Esophagus (tissue), 2 donors: ENCODE data around the gene TNIP1. TPM values are rescaled to one million over a fixed set of nuclear protein-coding genes. Genes with fewer than 3 reads are reported as not detected.
A peak's percentile ranks its signal among the peaks of the same experiment; 100 is the strongest.

Source experiments
- H3K27ac ChIP-seq, 2 donors: one replicate each; pipeline ENCODE4 v1.5.1; 2013; ENCODE audit warnings: low read depth in 2 of 2, mild to moderate bottlenecking in 2 of 2, inconsistent platforms in 1 of 2, low read length in 1 of 2, moderate library complexity in 1 of 2
- H3K27me3 ChIP-seq, 2 donors: one replicate each; pipeline ENCODE4 v1.6.1; 2013; ENCODE audit warnings: low read length in 2 of 2, control low read depth in 1 of 2, mild to moderate bottlenecking in 1 of 2; ENCODE audit not compliant: insufficient read depth in 2 of 2, control insufficient read depth in 1 of 2
- H3K36me3 ChIP-seq, 2 donors: one replicate each; pipeline ENCODE4 v1.6.1; 2013; ENCODE audit warnings: low read length in 1 of 2; ENCODE audit not compliant: control insufficient read depth in 2 of 2, insufficient read depth in 2 of 2
- H3K4me1 ChIP-seq, 2 donors: one replicate each; pipeline ENCODE4 v1.6.1; 2013; ENCODE audit warnings: low read length in 1 of 2; ENCODE audit not compliant: control insufficient read depth in 2 of 2, insufficient read depth in 2 of 2
- H3K4me3 ChIP-seq, 2 donors: one replicate each; pipeline ENCODE4 v1.5.1; 2013; ENCODE audit warnings: low read length in 2 of 2, mild to moderate bottlenecking in 2 of 2, low read depth in 1 of 2, moderate library complexity in 1 of 2
- H3K9me3 ChIP-seq, 2 donors: one replicate each; pipeline ENCODE4 v1.6.1; 2013; ENCODE audit warnings: mild to moderate bottlenecking in 2 of 2, low read depth in 1 of 2, low read length in 1 of 2, moderate library complexity in 1 of 2; ENCODE audit not compliant: control insufficient read depth in 2 of 2, insufficient read depth in 1 of 2
- WGBS, 2 donors: extraction: QIAGEN DNeasy Blood & Tissue Kit; methylation state at CpG; one replicate each; pipeline ENCODE4 v1.1.7; 2013; 5-methylcytosine and 5-hydroxymethylcytosine counted together
- polyA plus RNA-seq, 2 donors: library from polyadenylated mRNA; stranded (reverse); fragments of 200-250 nt; gene quantifications; one replicate each; pipeline ENCODE4 v1.2.3, GENCODE V29; 2013
- donor health status: healthy with polysubstance abuse.
- donor health status: Bipolar disorder and iron deficiency.

The TNIP1 gene
- polyA plus RNA-seq, 2 donors = 68.3 to 140 TPM

GRCh38 chr5:151015974-151016587 lies 64.8 kb downstream of the TNIP1 start:
- Histone ChIP-seq H3K4me3 (no peak overlapping the region), H3K27ac (no peak overlapping the region), H3K36me3 (no peaks in the 10 kb centered on the region), H3K4me1 (peaks cover 0 to 7% of the 10 kb centered on the region in 2 donors), H3K27me3 (no peaks in the 10 kb centered on the region), H3K9me3 (no peaks in the 10 kb centered on the region)
- 92% methylated on average over 7 of the region's 7 CpGs for WGBS, 2 donors

DNA sequence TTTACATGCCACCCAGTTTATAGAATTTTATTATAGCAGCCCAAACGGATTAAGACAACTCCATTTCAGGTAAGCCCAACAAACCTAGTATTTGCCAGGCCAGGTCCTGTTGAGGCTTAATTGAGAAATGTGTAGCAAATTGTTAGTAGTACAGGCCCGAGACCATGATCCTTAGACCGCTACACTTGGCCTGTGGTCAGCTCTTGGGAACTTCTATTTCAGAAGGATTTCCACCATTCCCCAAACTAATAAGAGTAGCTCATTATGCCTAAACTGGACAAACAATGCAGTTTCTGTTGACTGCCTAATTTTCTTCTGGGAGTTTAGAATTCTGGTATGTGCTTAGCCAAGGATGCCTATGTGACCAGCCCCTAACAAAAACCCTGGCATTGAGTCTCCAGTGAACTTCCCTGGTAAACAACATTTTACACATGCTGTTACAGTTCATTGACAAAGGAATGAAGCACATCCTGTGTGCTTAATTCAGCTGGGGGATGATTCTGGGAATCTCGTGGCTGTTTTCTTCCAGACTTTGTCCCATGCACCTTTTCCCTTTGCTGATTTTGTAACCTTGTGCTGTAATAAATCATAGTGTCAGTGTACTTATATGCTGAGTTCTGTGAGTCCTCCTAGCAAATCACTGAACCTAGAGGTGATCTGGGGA lies 66.0 kb downstream of the TNIP1 start:
- 74 to 75% methylated on average over 4 of the region's 4 CpGs for WGBS, 2 donors
- Histone ChIP-seq H3K27ac (no peak overlapping the region), H3K9me3 (no peaks in the 10 kb centered on the region), H3K4me1 (peaks cover 0 to 2% of the 10 kb centered on the region in 2 donors), H3K4me3 (no peak overlapping the region), H3K27me3 (no peaks in the 10 kb centered on the region), H3K36me3 (no peaks in the 10 kb centered on the region)

GRCh38 chr5:151012862-151013261 lies 68.0 kb downstream of the TNIP1 start:
- H3K9me3 ChIP-seq = no peaks in the 10 kb centered on the region
- peaks cover 0 to 2% of the 10 kb centered on the region in 2 donors for H3K4me1 ChIP-seq
- no peak overlapping the region for H3K4me3 ChIP-seq
- 81 to 83% methylated on average over 6 of the region's 6 CpGs for WGBS, 2 donors
- no peaks in the 10 kb centered on the region for H3K27me3 ChIP-seq
- no peaks in the 10 kb centered on the region for H3K36me3 ChIP-seq
- no peak overlapping the region for H3K27ac ChIP-seq

DNA sequence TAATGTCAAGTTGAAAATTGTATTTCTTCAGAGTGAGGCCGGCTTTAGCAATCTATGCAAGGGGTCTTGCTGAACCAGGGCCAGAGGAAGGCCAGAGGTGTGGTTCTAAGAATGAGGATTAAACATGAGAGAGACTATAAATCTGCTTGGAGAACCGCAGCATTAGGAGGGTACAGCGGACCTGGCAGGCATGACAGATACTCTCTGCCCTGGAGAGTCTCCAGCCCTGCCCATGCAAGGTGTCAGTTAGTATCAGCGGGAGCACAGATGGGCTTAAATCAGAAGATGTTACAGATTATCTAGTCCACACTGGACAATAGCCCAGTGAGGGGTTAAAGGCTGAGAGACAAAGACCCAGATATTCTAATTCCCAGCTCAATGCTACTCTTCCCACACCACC lies 71.9 kb downstream of the TNIP1 start:
- Histone ChIP-seq H3K4me1 (no peaks in the 10 kb centered on the region), H3K27ac (no peak overlapping the region)
- 92 to 95% methylated on average over 4 of the region's 4 CpGs for WGBS, 2 donors

DNA sequence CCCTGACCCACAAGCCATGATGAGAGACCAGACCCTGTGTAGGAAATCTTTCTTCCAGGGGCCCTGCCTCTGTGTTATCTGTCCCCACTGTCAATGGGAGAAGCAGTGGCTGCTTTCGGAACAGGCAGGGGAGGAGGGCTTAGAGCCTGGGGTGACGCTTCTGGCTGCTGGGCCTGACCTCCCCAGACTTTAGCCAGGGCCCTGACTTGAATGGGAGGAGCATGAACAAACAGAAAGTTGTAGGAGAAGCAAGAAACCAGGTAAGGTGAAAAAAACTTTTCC lies 72.7 kb downstream of the TNIP1 start:
- Histone ChIP-seq H3K27me3 (no peaks in the 10 kb centered on the region), H3K4me1 (no peaks in the 10 kb centered on the region), H3K9me3 (no peaks in the 10 kb centered on the region), H3K4me3 (no peak overlapping the region), H3K27ac (peak overlapping the region; percentile 24 to 49), H3K36me3 (no peaks in the 10 kb centered on the region)
- WGBS, 2 donors = 52 to 66% methylated on average over 2 of the region's 2 CpGs

More for the DNA sequence above, 71.9 kb downstream of the TNIP1 start:
- H3K4me3 ChIP-seq = no peak overlapping the region
- no peaks in the 10 kb centered on the region for H3K9me3 ChIP-seq
- no peaks in the 10 kb centered on the region for H3K36me3 ChIP-seq
- H3K27me3 ChIP-seq = no peaks in the 10 kb centered on the region

GRCh38 chr5:151007430-151008209 lies 73.2 kb downstream of the TNIP1 start:
- H3K36me3 ChIP-seq = no peaks in the 10 kb centered on the region
- H3K4me1 ChIP-seq = no peaks in the 10 kb centered on the region
- H3K9me3 ChIP-seq = no peaks in the 10 kb centered on the region
- no peak overlapping the region for H3K4me3 ChIP-seq
- peak overlapping the region; percentile 44 to 49 for H3K27ac ChIP-seq
- 64 to 71% methylated on average over 7 of the region's 7 CpGs for WGBS, 2 donors
- no peaks in the 10 kb centered on the region for H3K27me3 ChIP-seq

GRCh38 chr5:151006704-151007334 lies 74.0 kb downstream of the TNIP1 start:
- H3K4me1 ChIP-seq = no peaks in the 10 kb centered on the region
- H3K27ac ChIP-seq = peak overlapping the region; percentile 53 to 78
- H3K27me3 ChIP-seq = no peaks in the 10 kb centered on the region
- no peaks in the 10 kb centered on the region for H3K9me3 ChIP-seq
- no peaks in the 10 kb centered on the region for H3K36me3 ChIP-seq
- WGBS, 2 donors = 56 to 80% methylated on average over 5 of the region's 5 CpGs
- H3K4me3 ChIP-seq = no peak overlapping the region

DNA sequence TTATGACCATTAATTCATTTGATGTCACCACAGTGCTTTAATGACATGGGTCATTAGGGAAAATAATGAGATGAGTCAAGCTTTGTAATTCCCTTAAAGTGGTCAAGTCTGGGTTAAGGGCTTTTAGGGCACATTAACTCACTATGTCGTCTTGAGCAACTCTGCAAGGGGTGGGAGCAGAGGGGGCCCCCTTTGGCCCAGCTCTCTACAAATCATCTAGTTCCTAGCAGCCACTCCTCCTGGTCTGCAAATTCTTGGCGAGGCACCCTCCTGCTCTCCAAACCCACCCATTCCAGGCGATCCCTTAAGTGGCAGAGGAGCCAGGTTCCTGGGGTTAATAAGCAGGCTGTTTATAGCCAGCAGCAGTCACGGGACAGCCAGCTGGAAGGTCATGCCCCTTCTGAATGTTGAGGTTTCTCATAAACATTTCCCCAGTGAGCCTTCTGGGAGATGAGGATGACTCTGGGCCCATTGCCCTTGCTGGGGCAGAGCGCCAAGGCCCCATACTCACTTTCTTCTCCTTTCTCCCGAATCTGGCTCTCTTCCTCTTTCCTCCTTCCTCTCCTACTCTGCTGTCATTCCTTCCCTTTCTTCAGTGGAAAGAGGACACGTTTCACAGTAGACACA lies 74.8 kb downstream of the TNIP1 start:
- Histone ChIP-seq H3K27me3 (no peaks in the 10 kb centered on the region), H3K36me3 (no peaks in the 10 kb centered on the region), H3K4me3 (no peak overlapping the region), H3K9me3 (no peaks in the 10 kb centered on the region), H3K4me1 (no peaks in the 10 kb centered on the region), H3K27ac (peak overlapping the region; percentile 71 to 81)
- 44 to 51% methylated on average over 7 of the region's 7 CpGs for WGBS, 2 donors

GRCh38 chr5:151005187-151005949 lies 75.5 kb downstream of the TNIP1 start:
- peak overlapping the region; percentile 71 to 81 for H3K27ac ChIP-seq
- no peaks in the 10 kb centered on the region for H3K4me1 ChIP-seq
- H3K36me3 ChIP-seq = no peaks in the 10 kb centered on the region
- WGBS, 2 donors = 57 to 63% methylated on average over 5 of the region's 5 CpGs
- H3K9me3 ChIP-seq = no peaks in the 10 kb centered on the region
- H3K27me3 ChIP-seq = no peaks in the 10 kb centered on the region
- no peak overlapping the region for H3K4me3 ChIP-seq
